H9 (cell line): ENCODE measurements around the gene MINDY4. TPM values are rescaled to one million over a fixed set of nuclear protein-coding genes. Genes with fewer than 3 reads are reported as not detected.

Source experiments
- DNase-seq: peaks from one replicate; pipeline ENCODE4 v3.0.0-alpha.2; 2017
- H2AFZ ChIP-seq: one replicate; pipeline ENCODE4 v1.6.1; 2013; ENCODE audit warnings: mild to moderate bottlenecking, low read length, control low read depth, moderate library complexity
- H2AK5ac ChIP-seq: 2 replicates; pipeline ENCODE4 v1.6.1; 2013; ENCODE audit warnings: low read length, control low read depth, mixed read lengths; ENCODE audit not compliant: insufficient read length
- H2BK120ac ChIP-seq: one replicate; pipeline ENCODE4 v1.6.1; 2013; ENCODE audit warnings: low read depth, mild to moderate bottlenecking, low read length, control low read depth, inconsistent platforms; ENCODE audit not compliant: poor library complexity, severe bottlenecking
- H2BK12ac ChIP-seq: 2 replicates; pipeline ENCODE4 v1.6.1; 2013; ENCODE audit warnings: low read length, control low read depth, mixed read lengths, low read depth; ENCODE audit not compliant: insufficient read length
- H2BK15ac ChIP-seq: 2 replicates; pipeline ENCODE4 v1.6.1; 2013; ENCODE audit warnings: low read depth, low read length, control low read depth
- H2BK20ac ChIP-seq: one replicate; pipeline ENCODE4 v1.6.1; 2013; ENCODE audit warnings: low read depth, mild to moderate bottlenecking, low read length, control low read depth, inconsistent platforms; ENCODE audit not compliant: poor library complexity, severe bottlenecking
- H2BK5ac ChIP-seq: 2 replicates; pipeline ENCODE4 v1.6.1; 2013; ENCODE audit warnings: low read length, control low read depth, mixed read lengths; ENCODE audit not compliant: insufficient read length
- H3K14ac ChIP-seq: 2 replicates; pipeline ENCODE4 v1.6.1; 2013; ENCODE audit warnings: low read length, control low read depth; ENCODE audit not compliant: insufficient read depth
- H3K18ac ChIP-seq: 2 replicates; pipeline ENCODE4 v1.6.1; 2013; ENCODE audit warnings: low read depth, mild to moderate bottlenecking, mixed read lengths, low read length, control low read depth; ENCODE audit not compliant: insufficient read length
- H3K23ac ChIP-seq: 2 replicates; pipeline ENCODE4 v1.6.1; 2013; ENCODE audit warnings: low read length, control low read depth, mixed read lengths, low read depth; ENCODE audit not compliant: insufficient read length
- H3K23me2 ChIP-seq: 2 replicates; pipeline ENCODE4 v1.6.1; 2013; ENCODE audit warnings: low read depth, mild to moderate bottlenecking, mixed read lengths, low read length, control low read depth; ENCODE audit not compliant: insufficient read length, poor library complexity, severe bottlenecking
- H3K27ac ChIP-seq: 2 replicates; pipeline ENCODE4 v1.5.1; 2013; ENCODE audit warnings: low read length, control low read depth, mixed read lengths, low read depth; ENCODE audit not compliant: insufficient read length
- H3K27me3 ChIP-seq: 2 replicates; pipeline ENCODE4 v1.6.1; 2013; ENCODE audit warnings: low read length, control low read depth, inconsistent platforms; ENCODE audit not compliant: insufficient read depth
- H3K4ac ChIP-seq: 2 replicates; pipeline ENCODE4 v1.6.1; 2013; ENCODE audit warnings: low read depth, mild to moderate bottlenecking, control low read depth, inconsistent platforms, low read length, moderate library complexity
- H3K4me1 ChIP-seq: 2 replicates; pipeline ENCODE4 v1.6.1; 2013; ENCODE audit warnings: low read length, control low read depth, inconsistent platforms; ENCODE audit not compliant: insufficient read depth
- H3K4me2 ChIP-seq: 2 replicates; pipeline ENCODE4 v1.6.1; 2013; ENCODE audit warnings: low read length, control low read depth, mixed read lengths; ENCODE audit not compliant: insufficient read length, insufficient read depth
- H3K56ac ChIP-seq: 2 replicates; pipeline ENCODE4 v1.6.1; 2013; ENCODE audit warnings: low read depth, mild to moderate bottlenecking, mixed read lengths, low read length, control low read depth; ENCODE audit not compliant: insufficient read length
- H3K79me1 ChIP-seq: 2 replicates; pipeline ENCODE4 v1.6.1; 2013; ENCODE audit warnings: low read depth, mild to moderate bottlenecking, moderate library complexity, low read length, control low read depth, inconsistent platforms; ENCODE audit not compliant: insufficient read depth, poor library complexity, severe bottlenecking
- H3K79me2 ChIP-seq: 2 replicates; pipeline ENCODE4 v1.6.1; 2013; ENCODE audit warnings: low read length, control low read depth, inconsistent platforms; ENCODE audit not compliant: insufficient read depth
- H3K9ac ChIP-seq: 2 replicates; pipeline ENCODE4 v1.6.1; 2013; ENCODE audit warnings: low read length, control low read depth, mixed read lengths; ENCODE audit not compliant: insufficient read length; ENCODE audit errors: extremely low read depth
- H3K9me3 ChIP-seq: one replicate; pipeline ENCODE4 v1.6.1; 2013; ENCODE audit warnings: low read depth, low read length, inconsistent platforms; ENCODE audit not compliant: control insufficient read depth
- H3T11ph ChIP-seq: one replicate; pipeline ENCODE4 v1.6.1; 2013; ENCODE audit warnings: mild to moderate bottlenecking, low read length, control low read depth, inconsistent platforms
- H4K20me1 ChIP-seq: one replicate; pipeline ENCODE4 v1.6.1; 2013; ENCODE audit not compliant: control insufficient read depth, insufficient read length, insufficient read depth
- H4K5ac ChIP-seq: 2 replicates; pipeline ENCODE4 v1.6.1; 2013; ENCODE audit warnings: low read depth, mild to moderate bottlenecking, mixed read lengths, low read length, control low read depth; ENCODE audit not compliant: insufficient read length
- H4K8ac ChIP-seq: replicated peaks from 2 replicates; pipeline ENCODE4 v1.6.1; 2013; ENCODE audit warnings: low read length, control low read depth, mixed read lengths, low read depth; ENCODE audit not compliant: insufficient read length
- H4K91ac ChIP-seq: 2 replicates; pipeline ENCODE4 v1.6.1; 2013; ENCODE audit warnings: low read depth, mild to moderate bottlenecking, moderate library complexity, mixed read lengths, low read length, control low read depth; ENCODE audit not compliant: insufficient read length
- H3K27ac Mint-ChIP-seq, 3 experiments: 2 replicates in 2 of 3; 3 replicates in 1 of 3; pipeline ENCODE4 v1.8.0; 2020 to 2021; ENCODE audit warnings: mixed read lengths in 3 of 3, mild to moderate bottlenecking in 1 of 3, moderate library complexity in 1 of 3
- H3K27me3 Mint-ChIP-seq: 2 replicates; pipeline ENCODE4 v1.8.0; 2021; ENCODE audit warnings: low read depth, mild to moderate bottlenecking, moderate library complexity, mixed read lengths
- H3K36me3 Mint-ChIP-seq, 3 experiments: 2 replicates in 2 of 3; 3 replicates in 1 of 3; pipeline ENCODE4 v1.8.0; 2020 to 2021; ENCODE audit warnings: low read depth in 3 of 3, mixed read lengths in 3 of 3; ENCODE audit not compliant: insufficient read depth in 1 of 3
- H3K4me1 Mint-ChIP-seq, 2 experiments: 2 replicates each; pipeline ENCODE4 v1.8.0; 2020; ENCODE audit warnings: mixed read lengths in 2 of 2
- H3K4me3 Mint-ChIP-seq, 2 experiments: 2 replicates in 1 of 2; 3 replicates in 1 of 2; pipeline ENCODE4 v1.8.0; 2020 to 2021; ENCODE audit warnings: mild to moderate bottlenecking in 2 of 2, mixed read lengths in 2 of 2, moderate library complexity in 1 of 2
- H3K9me3 Mint-ChIP-seq, 2 experiments: 2 replicates in 1 of 2; 3 replicates in 1 of 2; pipeline ENCODE4 v1.8.0; 2020; ENCODE audit warnings: mild to moderate bottlenecking in 2 of 2, mixed read lengths in 2 of 2, moderate library complexity in 1 of 2
- CTCF ChIP-seq: fragments of 200-600 bp; sonication (generic); conservative IDR thresholded peaks from 3 replicates; pipeline ENCODE4 v1.8.0; 2021; ENCODE audit warnings: antibody characterized with exemption, mild to moderate bottlenecking
- WGBS: extraction: QIAGEN DNeasy Blood & Tissue Kit; methylation state at CpG from one replicate; pipeline ENCODE4 v1.1.7; 2013; ENCODE audit warnings: missing lambda C conversion rate, low lambda C conversion rate, mixed read lengths; ENCODE audit not compliant: insufficient read length; ENCODE audit errors: extremely low coverage; 5-methylcytosine and 5-hydroxymethylcytosine counted together
- total RNA-seq: library from RNA; stranded (reverse); gene quantifications from 2 replicates; pipeline ENCODE4 v1.2.1, GENCODE V29; 2021

MINDY4 gene
- total RNA-seq, 1 experiment from 2014 or later: 3.1 TPM

- no peak overlapping the region for H2BK20ac ChIP-seq
- no peak overlapping the region for H3K23ac ChIP-seq
- H2AK5ac ChIP-seq: no peak overlapping the region
- H3K27me3 Mint-ChIP-seq: peaks cover 19% of the 10 kb centered on the region
- H3K36me3 Mint-ChIP-seq: no peaks in the 10 kb centered on the region; a peak in 1 of 7 replicates
- no peak overlapping the region for H2BK120ac ChIP-seq
- H3K79me2 ChIP-seq: no peaks in the 10 kb centered on the region
- no peaks in the 10 kb centered on the region for H3K27me3 ChIP-seq
- H4K8ac ChIP-seq: no peak overlapping the region
- no peaks in the 10 kb centered on the region for H3K23me2 ChIP-seq
- no peak overlapping the region for H2BK12ac ChIP-seq
- peaks cover 35 to 57% of the 10 kb centered on the region in 2 experiments for H3K4me1 Mint-ChIP-seq
- no peak overlapping the region for H4K91ac ChIP-seq
- no peaks in the 10 kb centered on the region for H3K9me3 ChIP-seq
- no peak overlapping the region for H3K18ac ChIP-seq
- H2AFZ ChIP-seq: no peak overlapping the region
- H3K14ac ChIP-seq: no peak overlapping the region
- peak overlapping the region in 1 of 2 experiments; percentile 28; a peak in 3 of 5 replicates for H3K4me3 Mint-ChIP-seq
- no peaks in the 10 kb centered on the region for H3K9me3 Mint-ChIP-seq
- no peaks in the 10 kb centered on the region for H4K20me1 ChIP-seq
- no peak overlapping the region for H3K56ac ChIP-seq
- peak; percentile 43 for DNase-seq
- H3K4me2 ChIP-seq: no peak overlapping the region
- no peak overlapping the region for H3T11ph ChIP-seq
- no peak overlapping the region for H2BK5ac ChIP-seq
- peak overlapping the region; percentile 72 to 92 (median 91); a peak in 6 of 7 replicates for H3K27ac Mint-ChIP-seq
- H3K4ac ChIP-seq: no peak overlapping the region; the same call in 1 of the 2 replicates
- no peak overlapping the region for H4K5ac ChIP-seq
- no peaks in the 10 kb centered on the region for H3K79me1 ChIP-seq
- no peak for TF ChIP-seq CTCF
- no peak overlapping the region for H3K27ac ChIP-seq
- no peak overlapping the region for H2BK15ac ChIP-seq
- H3K9ac ChIP-seq: no peak overlapping the region
- H3K4me1 ChIP-seq: peaks cover 12% of the 10 kb centered on the region; the same call in 1 of the 2 replicates
- WGBS: no CpG with 5 or more reads among the region's 8 CpGs
These were observed 43.9 kb upstream of the MINDY4 start for GRCh38 chr7:30727061-30727945.
